Middle frontal gyrus (tissue), 1 donor: ENCODE data around the gene UBE2O.
"Not testable (repeated sequence)": the region's sequence is repeated elsewhere in the genome, so short reads cannot be mapped to it uniquely, and the experiment has no call there.

Experiments
- DNase-seq: peaks from one replicate; pipeline ENCODE4 v3.0.0-alpha.2; 2015; ENCODE audit warnings: low spot score; ENCODE audit errors: extremely low spot score

The UBE2O gene

DNA sequence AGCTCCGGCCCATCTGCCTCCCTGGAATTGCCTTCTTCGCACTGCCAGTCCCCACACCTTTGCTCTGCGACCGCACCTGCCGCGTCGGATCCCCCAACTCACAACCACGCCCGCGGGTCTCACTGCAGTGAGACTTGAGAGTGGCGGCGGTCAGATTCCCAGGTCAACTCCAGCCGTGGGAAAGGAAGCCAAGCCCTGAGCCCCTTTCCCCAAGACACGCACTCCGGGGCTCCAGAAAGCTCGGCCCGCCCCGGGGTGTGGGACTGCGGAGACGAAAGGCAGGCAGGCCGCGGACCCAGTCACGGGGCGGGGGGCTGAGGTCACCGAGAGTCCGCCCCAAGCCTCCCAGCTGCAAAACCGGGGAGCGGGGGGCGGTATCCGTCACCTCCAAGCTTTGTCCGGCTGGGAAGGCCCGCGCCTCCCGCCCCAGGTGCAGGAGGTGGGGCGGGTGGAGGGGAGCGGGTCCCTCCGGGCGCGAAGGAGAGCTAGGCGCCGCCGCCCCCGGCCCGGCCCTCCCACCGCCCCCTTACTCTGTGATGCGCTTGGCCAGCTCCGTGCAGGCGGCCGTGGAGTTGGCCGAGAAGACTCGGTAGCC is 99.9 kb downstream of the UBE2O start:
- DNase-seq, result no peak

DNA sequence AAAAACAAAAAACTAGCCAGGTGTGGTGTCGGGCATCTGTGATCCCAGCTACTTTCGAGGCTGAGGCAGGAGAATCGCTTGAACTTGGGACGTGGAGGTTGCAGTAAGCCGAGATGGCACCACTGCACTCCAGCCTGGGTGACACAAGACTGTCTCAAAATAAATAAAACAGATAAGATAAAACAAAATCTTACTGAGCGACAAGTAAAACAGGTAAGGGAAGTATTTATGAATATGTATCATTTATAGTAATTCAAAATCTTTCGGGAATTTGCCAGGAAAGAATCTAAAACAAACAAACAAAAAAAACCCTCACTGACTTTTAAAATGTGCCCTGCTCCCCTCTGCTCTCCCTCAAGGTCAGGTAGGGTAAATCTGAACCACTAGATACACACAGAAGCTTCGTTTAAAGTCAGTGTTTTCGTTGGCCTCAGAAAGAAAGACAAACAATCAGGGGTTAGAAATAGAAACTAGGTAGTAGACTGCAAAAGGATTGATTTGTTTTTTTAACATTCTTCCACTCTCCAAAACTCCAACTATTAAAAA is 101.4 kb downstream of the UBE2O start:
- DNase-seq, result no peak

DNA sequence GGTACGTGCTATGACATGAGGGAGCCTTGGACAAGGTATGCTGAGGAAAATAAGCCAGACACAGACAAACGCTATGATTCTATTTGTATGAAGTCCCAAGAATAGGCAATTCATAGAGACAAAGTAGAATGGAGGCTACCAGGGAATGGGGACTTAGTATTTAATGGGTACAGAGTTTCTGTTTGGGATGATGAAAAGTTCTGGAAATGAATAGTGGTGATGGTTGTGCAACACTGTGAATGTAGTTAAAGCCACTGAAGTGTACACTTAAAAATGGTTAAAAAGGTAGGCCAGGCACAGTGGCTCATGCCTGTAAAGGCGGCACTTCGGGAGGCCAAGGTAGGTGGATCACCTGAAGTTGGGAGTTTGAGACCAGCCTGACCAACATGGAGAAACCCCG is 102.5 kb downstream of the UBE2O start:
- no peak for DNase-seq

DNA sequence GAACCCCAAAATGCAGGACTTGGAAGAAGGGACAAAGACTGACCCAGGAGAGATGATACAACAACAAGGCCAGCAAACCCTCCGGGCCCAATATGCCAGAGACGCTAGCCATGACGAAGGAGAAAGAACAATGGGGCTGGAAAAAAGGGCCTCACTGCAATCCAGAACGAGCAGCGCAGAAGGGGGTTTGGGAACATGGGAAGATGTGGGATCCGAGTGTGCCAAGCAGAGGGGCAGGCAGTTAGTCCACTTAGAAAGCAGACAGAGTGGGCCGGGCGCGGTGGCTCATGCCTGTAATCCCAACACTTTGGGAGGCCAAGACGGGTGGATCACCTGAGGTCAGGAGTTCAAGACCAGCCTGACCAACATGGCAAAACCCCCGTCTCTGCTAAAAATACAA is 106.0 kb downstream of the UBE2O start:
- not testable (repeated sequence) for DNase-seq

DNA sequence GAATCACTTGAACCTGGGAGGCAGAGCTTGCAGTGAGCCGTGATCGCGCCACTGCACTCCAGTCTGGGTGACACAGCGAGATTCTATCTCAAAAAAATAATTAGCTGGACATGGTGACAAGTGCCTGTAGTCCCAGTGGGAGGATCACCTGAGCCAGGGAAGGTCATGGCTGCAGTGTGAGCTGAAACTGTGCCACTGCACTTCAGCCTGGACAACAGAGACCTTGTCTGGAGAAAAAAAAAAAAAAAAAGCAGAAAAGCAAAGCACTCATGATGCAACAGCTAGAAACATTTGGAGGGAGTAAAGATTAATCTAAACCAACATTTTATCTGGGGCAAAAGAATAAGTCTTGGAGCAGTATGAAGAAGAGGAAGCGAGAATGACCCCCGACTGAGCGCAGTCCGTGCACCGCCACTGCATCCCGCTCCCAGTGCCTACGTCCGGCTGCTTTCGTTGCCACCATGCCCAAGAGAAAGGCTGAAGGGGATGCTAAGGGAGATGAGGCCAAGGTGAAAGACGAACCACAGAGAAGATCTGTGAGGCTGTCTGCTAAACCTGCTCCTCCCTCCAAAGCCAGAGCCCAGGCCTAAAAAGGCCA is 107.5 kb downstream of the UBE2O start:
- no peak for DNase-seq

DNA sequence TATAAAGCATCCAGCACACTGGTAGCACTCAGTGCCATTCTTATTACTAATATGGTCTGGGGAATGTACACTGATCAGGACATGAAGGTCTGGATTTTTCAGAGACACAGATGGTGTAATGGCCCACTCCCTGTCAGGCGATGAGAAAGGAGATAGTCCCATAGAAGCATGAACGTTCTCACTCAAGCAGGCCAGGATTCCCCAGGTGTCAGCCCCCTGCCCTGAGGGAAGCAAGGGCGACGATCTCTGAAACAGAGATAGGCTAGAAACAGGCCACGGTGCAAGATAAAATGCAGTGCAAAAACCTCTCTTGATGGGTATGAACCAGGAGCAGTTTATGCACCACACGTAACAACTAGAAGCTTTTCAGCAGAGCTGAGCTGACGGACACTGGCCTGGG is 109.8 kb downstream of the UBE2O start:
- DNase-seq, result no peak

DNA sequence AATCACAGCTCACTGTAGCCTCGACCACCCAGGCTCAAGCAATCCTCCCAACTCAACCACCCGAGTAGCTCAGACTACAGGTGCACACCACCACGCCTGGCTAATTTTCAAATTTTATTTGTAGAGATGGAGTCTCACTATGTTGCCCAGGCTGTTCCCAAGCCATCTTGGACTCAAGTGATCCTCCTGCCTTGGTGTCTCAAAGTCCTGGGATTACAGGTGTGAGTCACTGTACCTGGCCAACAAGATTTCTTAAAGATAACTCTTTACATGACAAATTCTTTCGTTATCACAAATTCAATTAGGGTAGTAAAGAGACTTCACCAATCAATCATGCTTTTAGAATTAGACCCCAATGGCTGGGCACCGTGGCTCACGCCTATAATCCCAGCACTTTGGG is 111.7 kb downstream of the UBE2O start:
- no peak for DNase-seq
